ENCODE measurements around the gene GFY. TPM values are rescaled to one million over a fixed set of nuclear protein-coding genes. Genes with fewer than 3 reads are reported as not detected.

GFY gene
- total RNA-seq, 4 donors from 2014 or later = not detected

- H3K9me3 ChIP-seq = no peaks in the 10 kb centered on the region
- 24 to 26% methylated on average over 14 of the region's 14 CpGs for WGBS, 2 donors
- no peaks in the 10 kb centered on the region for H3K4me1 ChIP-seq
- H3K4me3 ChIP-seq (replicated peaks in 1 of 3) = no peak overlapping the region
- no peaks in the 10 kb centered on the region for H3K36me3 ChIP-seq
- peak; percentile 74 to 86 for DNase-seq
- no peaks in the 10 kb centered on the region for H3K27me3 ChIP-seq
- no peak overlapping the region for H3K27ac ChIP-seq
- TF ChIP-seq CTCF (IDR thresholded peaks at IDR 0.05) = peak; percentile 39 to 94 (median 82)
- no peak for TF ChIP-seq POLR2A (IDR thresholded peaks at IDR 0.05)
- intact Hi-C loops (cut with DNase I) = loop anchor here (2.0 to 5.0 kb wide), 2 partner anchors 51 to 156 kb away; no protein-coding TSS in a partner anchor
Observed at GRCh38 chr19:49391581-49392399, 33.4 kb upstream of the GFY start.

- DNase-seq = no peak
- TF ChIP-seq POLR2A (IDR thresholded peaks at IDR 0.05) (no peak), CTCF (IDR thresholded peaks at IDR 0.05) (no peak)
- 48 to 66% methylated on average over 5 of the region's 5 CpGs for WGBS, 2 donors
- intact Hi-C loops (cut with DNase I) = loop anchor here (2.0 to 5.0 kb wide), 2 partner anchors 49 to 153 kb away; no protein-coding TSS in a partner anchor
- Histone ChIP-seq H3K36me3 (no peaks in the 10 kb centered on the region), H3K4me3 (replicated peaks in 1 of 3) (no peak overlapping the region), H3K4me1 (peaks cover 0 to 5% of the 10 kb centered on the region in 2 donors), H3K27me3 (no peaks in the 10 kb centered on the region), H3K9me3 (no peaks in the 10 kb centered on the region), H3K27ac (no peak overlapping the region)
Observed at GRCh38 chr19:49393881-49394280, 31.3 kb upstream of the GFY start.

GRCh38 chr19:49395581-49396407 lies 29.4 kb upstream of the GFY start:
- H3K4me1 ChIP-seq = peaks cover 0 to 5% of the 10 kb centered on the region in 2 donors
- no peaks in the 10 kb centered on the region for H3K27me3 ChIP-seq
- no peaks in the 10 kb centered on the region for H3K36me3 ChIP-seq
- H3K4me3 ChIP-seq (replicated peaks in 1 of 3) = no peak overlapping the region
- intact Hi-C loops (cut with DNase I) = no loop called here
- DNase-seq = no peak
- no peak overlapping the region for H3K27ac ChIP-seq
- WGBS, 2 donors = 78 to 79% methylated on average over 15 of the region's 15 CpGs
- H3K9me3 ChIP-seq = no peaks in the 10 kb centered on the region
- no peak for TF ChIP-seq CTCF (IDR thresholded peaks at IDR 0.05)
- no peak for TF ChIP-seq POLR2A (IDR thresholded peaks at IDR 0.05)

- no peaks in the 10 kb centered on the region for H3K27me3 ChIP-seq
- DNase-seq = no peak
- no peak overlapping the region for H3K4me3 ChIP-seq (replicated peaks in 1 of 3)
- no peaks in the 10 kb centered on the region for H3K36me3 ChIP-seq
- H3K9me3 ChIP-seq = no peaks in the 10 kb centered on the region
- TF ChIP-seq POLR2A (IDR thresholded peaks at IDR 0.05) = no peak
- no peak for TF ChIP-seq CTCF (IDR thresholded peaks at IDR 0.05)
- intact Hi-C loops (cut with DNase I) = no loop called here
- WGBS, 2 donors = 75 to 79% methylated on average over 8 of the region's 8 CpGs
- H3K4me1 ChIP-seq = peaks cover 0 to 5% of the 10 kb centered on the region in 2 donors
- no peak overlapping the region for H3K27ac ChIP-seq
Observed at GRCh38 chr19:49396738-49397505, 28.3 kb upstream of the GFY start.
